GM12801 (cell line): ENCODE results near the gene COX17.

Source experiments
- TF ChIP-seq, protein P1 (sequence below): IDR thresholded peaks from one replicate; pipeline ENCODE4 v1.5.1; 2011; ENCODE audit warnings: control low read depth; ENCODE audit not compliant: insufficient read length; ENCODE audit errors: extremely low read depth

The COX17 gene

GRCh38 chr3:119632216-119632615, 45.0 kb downstream of the COX17 start:
- TF ChIP-seq, protein P1, sequence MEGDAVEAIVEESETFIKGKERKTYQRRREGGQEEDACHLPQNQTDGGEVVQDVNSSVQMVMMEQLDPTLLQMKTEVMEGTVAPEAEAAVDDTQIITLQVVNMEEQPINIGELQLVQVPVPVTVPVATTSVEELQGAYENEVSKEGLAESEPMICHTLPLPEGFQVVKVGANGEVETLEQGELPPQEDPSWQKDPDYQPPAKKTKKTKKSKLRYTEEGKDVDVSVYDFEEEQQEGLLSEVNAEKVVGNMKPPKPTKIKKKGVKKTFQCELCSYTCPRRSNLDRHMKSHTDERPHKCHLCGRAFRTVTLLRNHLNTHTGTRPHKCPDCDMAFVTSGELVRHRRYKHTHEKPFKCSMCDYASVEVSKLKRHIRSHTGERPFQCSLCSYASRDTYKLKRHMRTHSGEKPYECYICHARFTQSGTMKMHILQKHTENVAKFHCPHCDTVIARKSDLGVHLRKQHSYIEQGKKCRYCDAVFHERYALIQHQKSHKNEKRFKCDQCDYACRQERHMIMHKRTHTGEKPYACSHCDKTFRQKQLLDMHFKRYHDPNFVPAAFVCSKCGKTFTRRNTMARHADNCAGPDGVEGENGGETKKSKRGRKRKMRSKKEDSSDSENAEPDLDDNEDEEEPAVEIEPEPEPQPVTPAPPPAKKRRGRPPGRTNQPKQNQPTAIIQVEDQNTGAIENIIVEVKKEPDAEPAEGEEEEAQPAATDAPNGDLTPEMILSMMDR: no peak

DNA sequence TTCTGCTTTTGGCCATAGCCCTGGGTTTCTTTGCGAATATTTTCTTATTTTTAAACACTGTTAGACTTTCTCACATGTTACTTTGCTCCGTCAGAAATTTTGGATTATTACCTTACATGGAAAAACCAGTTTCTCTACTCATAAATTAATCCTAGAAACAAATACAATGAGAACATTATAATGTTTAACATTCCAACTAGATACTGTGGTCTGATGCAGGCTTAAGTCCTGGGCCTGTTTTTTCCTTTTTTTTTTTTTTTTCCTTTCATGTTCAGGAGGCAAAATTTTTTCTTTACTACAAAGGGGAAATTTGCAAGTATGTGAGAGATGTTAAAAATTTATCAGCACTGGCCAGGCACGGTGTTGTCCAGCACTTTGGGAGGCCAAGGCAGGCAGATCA, 45.7 kb downstream of the COX17 start:
- TF ChIP-seq, protein P1: no peak

GRCh38 chr3:119630880-119631329, 46.3 kb downstream of the COX17 start:
- TF ChIP-seq, protein P1: no peak

- TF ChIP-seq, protein P1: no peak
These were observed 46.9 kb downstream of the COX17 start for GRCh38 chr3:119630128-119630879.

DNA sequence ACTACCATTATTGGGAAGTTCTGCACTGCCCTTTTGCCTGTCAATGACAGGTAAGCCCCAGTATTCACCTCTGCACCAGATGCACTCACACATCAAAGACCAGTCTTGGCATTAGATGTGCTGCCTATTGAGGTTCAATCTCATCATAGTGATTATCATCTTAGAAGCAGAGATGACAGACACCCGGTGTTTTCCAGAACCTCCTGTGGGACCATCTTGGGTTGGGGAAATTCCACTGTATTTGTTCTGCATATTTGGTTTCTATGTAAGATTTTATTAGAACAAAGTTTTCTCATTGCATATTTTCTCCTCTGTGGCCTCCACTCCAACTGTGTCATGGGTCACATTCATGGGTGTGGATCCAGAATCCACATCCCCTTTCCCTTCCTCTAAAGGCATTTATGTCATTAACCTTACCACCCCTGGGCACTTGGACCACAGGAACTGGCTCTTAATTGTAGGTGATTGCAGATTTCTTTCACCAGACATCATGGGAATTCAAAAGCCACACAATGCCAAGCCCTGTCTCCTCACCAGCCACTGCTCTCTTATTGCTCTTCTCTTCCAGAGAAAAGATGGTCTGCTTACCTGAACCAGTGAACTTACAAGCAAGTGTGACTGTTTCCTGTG, 48.3 kb downstream of the COX17 start:
- TF ChIP-seq, protein P1: no peak

GRCh38 chr3:119628390-119628789, 48.8 kb downstream of the COX17 start:
- TF ChIP-seq, protein P1: no peak

DNA sequence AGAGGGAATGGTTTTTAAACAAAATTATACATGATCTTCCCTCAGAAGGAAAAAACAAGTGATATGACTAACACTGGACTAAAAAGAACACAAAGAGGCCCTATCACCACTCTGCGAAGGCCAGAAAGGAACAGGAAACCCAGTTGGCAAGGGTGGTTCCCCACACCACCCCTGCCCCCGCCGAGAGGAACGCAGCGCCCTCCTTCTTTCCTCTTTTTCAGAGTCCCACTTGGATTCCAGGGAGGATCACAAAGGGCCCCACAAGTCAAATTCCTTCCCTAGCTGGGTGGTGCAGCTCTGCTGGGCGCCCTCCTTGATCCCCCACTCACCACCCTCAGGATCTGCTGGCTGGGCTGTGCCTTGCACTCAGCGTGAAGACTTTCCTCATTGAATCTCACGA, 49.7 kb downstream of the COX17 start:
- TF ChIP-seq, protein P1: no peak
